Measurements from ENCODE around the gene CBL. TPM values are rescaled to one million over a fixed set of nuclear protein-coding genes. Genes with fewer than 3 reads are reported as not detected.

The CBL gene
- total RNA-seq, 1 experiment from 2014 or later, result 52.7 TPM

GRCh38 chr11:119355091-119355843, 149.1 kb downstream of the CBL start:
- Mint-ChIP-seq H3K4me1 (ENCODE audit: low read depth, unreplicated experiment) (peaks cover 8% of the 10 kb centered on the region), H3K27ac (ENCODE audit: unreplicated experiment) (no peak overlapping the region), H3K27me3 (ENCODE audit: insufficient read depth, unreplicated experiment) (peaks cover 3% of the 10 kb centered on the region), H3K9me3 (ENCODE audit: unreplicated experiment) (no peaks in the 10 kb centered on the region), H3K36me3 (ENCODE audit: insufficient read depth, unreplicated experiment) (peaks cover 29% of the 10 kb centered on the region), H3K4me3 (ENCODE audit: unreplicated experiment) (no peak overlapping the region)
- intact Hi-C loops (cut with micrococcal nuclease; ENCODE audit: unreplicated experiment), result no loop called here
- ChIA-PET POLR2A (no interaction called here), CTCF (interaction anchor here (0.6 to 1.8 kb wide), 4 partner anchors 15 to 149 kb away, joined by 3 to 7 read pairs (median 5); partner anchors contain the start of gene CBL)
- Histone ChIP-seq H3K9me3 (no peaks in the 10 kb centered on the region), H3K4me3 (ENCODE audit: low read depth, low read length) (no peak overlapping the region), H3K36me3 (ENCODE audit: control insufficient read depth, insufficient read depth, low read length) (peaks cover 6% of the 10 kb centered on the region; the same call in 1 of the 2 replicates), H3K27me3 (replicated peaks; ENCODE audit: control insufficient read depth, insufficient read depth, low read length) (no peaks in the 10 kb centered on the region), H3K4me1 (peaks cover 7% of the 10 kb centered on the region; the same call in 1 of the 2 replicates)
- DNase-seq, result no peak
- BruUV-seq (replicated peaks), result no TSS peak
- no peak for TF ChIP-seq CTCF (IDR thresholded peaks at IDR 0.05; ENCODE audit: insufficient read depth in 1 of 2, low read depth in 1 of 2, low read length in 1 of 2, severe bottlenecking in 1 of 2, unreplicated experiment in 1 of 2)

GRCh38 chr11:119356349-119357031, 150.4 kb downstream of the CBL start:
- DNase-seq, result no peak
- peak in 1 of 2 experiments; percentile 80 for TF ChIP-seq CTCF (IDR thresholded peaks at IDR 0.05; ENCODE audit: insufficient read depth in 1 of 2, low read depth in 1 of 2, low read length in 1 of 2, severe bottlenecking in 1 of 2, unreplicated experiment in 1 of 2)
- peaks cover 35% of the 10 kb centered on the region for H3K36me3 Mint-ChIP-seq (ENCODE audit: insufficient read depth, unreplicated experiment)
- ChIA-PET POLR2A (no interaction called here), CTCF (interaction anchor here (0.6 to 1.8 kb wide), 9 partner anchors 14 to 82 kb away, joined by 3 to 7 read pairs (median 3); partner anchors contain the start of gene USP2)
- peaks cover 16% of the 10 kb centered on the region for H3K4me1 Mint-ChIP-seq (ENCODE audit: low read depth, unreplicated experiment)
- no peaks in the 10 kb centered on the region for H3K9me3 ChIP-seq
- no peaks in the 10 kb centered on the region for H3K27me3 ChIP-seq (replicated peaks; ENCODE audit: control insufficient read depth, insufficient read depth, low read length)
- peaks cover under 1% of the 10 kb centered on the region for H3K27me3 Mint-ChIP-seq (ENCODE audit: insufficient read depth, unreplicated experiment)
- H3K9me3 Mint-ChIP-seq (ENCODE audit: unreplicated experiment), result no peaks in the 10 kb centered on the region
- BruUV-seq (replicated peaks), result no TSS peak
- no peak overlapping the region for H3K4me3 ChIP-seq (ENCODE audit: low read depth, low read length)
- no peak overlapping the region for H3K4me3 Mint-ChIP-seq (ENCODE audit: unreplicated experiment)
- intact Hi-C loops (cut with micrococcal nuclease; ENCODE audit: unreplicated experiment), result no loop called here
- peaks cover 6% of the 10 kb centered on the region; the same call in 1 of the 2 replicates for H3K36me3 ChIP-seq (ENCODE audit: control insufficient read depth, insufficient read depth, low read length)
- peaks cover 19% of the 10 kb centered on the region for H3K4me1 ChIP-seq
- H3K27ac Mint-ChIP-seq (ENCODE audit: unreplicated experiment), result no peak overlapping the region

GRCh38 chr11:119357074-119357473, 150.9 kb downstream of the CBL start:
- Histone ChIP-seq H3K4me1 (peaks cover 25% of the 10 kb centered on the region), H3K27me3 (replicated peaks; ENCODE audit: control insufficient read depth, insufficient read depth, low read length) (no peaks in the 10 kb centered on the region), H3K36me3 (ENCODE audit: control insufficient read depth, insufficient read depth, low read length) (peaks cover 6% of the 10 kb centered on the region; the same call in 1 of the 2 replicates), H3K9me3 (no peaks in the 10 kb centered on the region), H3K4me3 (ENCODE audit: low read depth, low read length) (no peak overlapping the region)
- no peak for DNase-seq
- BruUV-seq (replicated peaks), result no TSS peak
- H3K4me1 Mint-ChIP-seq (ENCODE audit: low read depth, unreplicated experiment), result peaks cover 22% of the 10 kb centered on the region
- ChIA-PET CTCF (interaction anchor here (0.6 to 0.7 kb wide), 3 partner anchors 18 to 58 kb away, joined by 4 to 7 read pairs (median 4); no protein-coding TSS in a partner anchor), POLR2A (no interaction called here)
- peaks cover 35% of the 10 kb centered on the region for H3K36me3 Mint-ChIP-seq (ENCODE audit: insufficient read depth, unreplicated experiment)
- no peak overlapping the region for H3K27ac Mint-ChIP-seq (ENCODE audit: unreplicated experiment)
- H3K27me3 Mint-ChIP-seq (ENCODE audit: insufficient read depth, unreplicated experiment), result no peaks in the 10 kb centered on the region
- no peak overlapping the region for H3K4me3 Mint-ChIP-seq (ENCODE audit: unreplicated experiment)
- no peak for TF ChIP-seq CTCF (IDR thresholded peaks at IDR 0.05; ENCODE audit: insufficient read depth in 1 of 2, low read depth in 1 of 2, low read length in 1 of 2, severe bottlenecking in 1 of 2, unreplicated experiment in 1 of 2)
- intact Hi-C loops (cut with micrococcal nuclease; ENCODE audit: unreplicated experiment), result no loop called here
- H3K9me3 Mint-ChIP-seq (ENCODE audit: unreplicated experiment), result no peaks in the 10 kb centered on the region
